ENCODE results near the gene GALNT2.

The GALNT2 gene

GRCh38 chr1:230286890-230287269 lies 219.8 kb downstream of the GALNT2 start:
- DNase-seq: no peak

GRCh38 chr1:230287674-230288315 lies 220.8 kb downstream of the GALNT2 start:
- DNase-seq: no peak

- DNase-seq: no peak
Measured at GRCh38 chr1:230288641-230289349, 221.8 kb downstream of the GALNT2 start.

GRCh38 chr1:230289350-230289644 lies 222.3 kb downstream of the GALNT2 start:
- DNase-seq: no peak

- DNase-seq: no peak
Measured at GRCh38 chr1:230291731-230292620, 224.9 kb downstream of the GALNT2 start.

- DNase-seq: no peak
Measured at GRCh38 chr1:230292689-230293389, 225.8 kb downstream of the GALNT2 start.

GRCh38 chr1:230293390-230293700 lies 226.3 kb downstream of the GALNT2 start:
- no peak for DNase-seq

- DNase-seq: no peak
Measured at GRCh38 chr1:230295367-230295766, 228.3 kb downstream of the GALNT2 start.

GRCh38 chr1:230299191-230300006 lies 232.4 kb downstream of the GALNT2 start:
- no peak for DNase-seq

GRCh38 chr1:230300322-230301301 lies 233.6 kb downstream of the GALNT2 start:
- DNase-seq: no peak

- no peak for DNase-seq
Measured at GRCh38 chr1:230301322-230301721, 234.3 kb downstream of the GALNT2 start.

- no peak for DNase-seq
Measured at GRCh38 chr1:230301822-230302221, 234.8 kb downstream of the GALNT2 start.

- no peak for DNase-seq
Measured at GRCh38 chr1:230303069-230303468, 236.0 kb downstream of the GALNT2 start.

- no peak for DNase-seq
Measured at GRCh38 chr1:230303822-230304221, 236.8 kb downstream of the GALNT2 start.

- peak; percentile 60 for DNase-seq
Measured at GRCh38 chr1:230306169-230306568, 239.1 kb downstream of the GALNT2 start.

- DNase-seq: no peak
Measured at GRCh38 chr1:230307213-230307612, 240.2 kb downstream of the GALNT2 start.

- no peak for DNase-seq
Measured at GRCh38 chr1:230308039-230308438, 241.0 kb downstream of the GALNT2 start.

- no peak for DNase-seq
Measured at GRCh38 chr1:230308821-230309220, 241.8 kb downstream of the GALNT2 start.

- DNase-seq: no peak
Measured at GRCh38 chr1:230309646-230310177, 242.7 kb downstream of the GALNT2 start.

- peak; percentile 70 for DNase-seq
Measured at GRCh38 chr1:230310381-230311163, 243.5 kb downstream of the GALNT2 start.
